GM18867 (cell line): Measurements from ENCODE around the gene FAM72D.
"Not testable (repeated sequence)": the region's sequence is repeated elsewhere in the genome, so short reads cannot be mapped to it uniquely, and the experiment has no call there.

Experiments
- ATAC-seq: cut with Tn5 transposase; IDR thresholded peaks from one replicate; pipeline ENCODE4 v1.9.1; 2021; ENCODE audit warnings: mild to moderate bottlenecking, moderate library complexity; ENCODE audit not compliant: unreplicated experiment

Gene FAM72D

DNA sequence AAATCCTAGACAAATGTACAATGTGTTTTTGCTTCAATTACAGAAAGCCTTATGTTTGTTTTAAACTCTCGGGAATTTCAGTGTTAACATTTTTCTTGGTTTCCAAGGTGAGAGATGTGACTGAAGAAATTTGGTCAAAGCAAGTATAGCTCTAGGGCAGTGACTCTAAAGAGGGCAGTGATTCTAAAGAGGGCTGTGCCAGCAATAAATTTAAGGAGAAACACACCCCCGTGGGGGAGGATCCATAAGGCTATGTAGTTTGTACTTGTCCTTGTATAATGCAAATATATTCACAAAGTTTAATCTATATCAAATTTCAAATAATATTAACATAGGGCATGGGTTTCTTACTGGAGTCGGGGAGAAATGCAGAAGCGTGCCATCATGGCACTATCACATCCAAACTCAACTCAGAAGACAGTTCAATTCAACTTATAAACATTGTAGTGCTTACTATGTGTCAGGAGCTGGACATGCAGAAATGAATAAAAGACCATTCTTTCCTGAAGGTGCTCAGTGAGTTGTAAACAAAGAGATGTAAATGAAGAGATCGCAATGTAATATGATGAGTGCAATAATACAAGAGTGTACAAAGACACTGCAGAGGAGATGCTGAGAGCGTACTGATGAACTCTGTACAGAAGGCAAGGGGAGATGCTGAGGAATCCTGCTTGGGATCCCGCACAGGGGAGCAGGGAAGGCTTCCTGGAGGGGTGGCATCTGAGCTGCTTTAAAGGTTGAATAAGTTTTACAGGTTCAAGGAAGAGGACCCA, 13.1 kb upstream of the FAM72D start:
- not testable (repeated sequence) for ATAC-seq

DNA sequence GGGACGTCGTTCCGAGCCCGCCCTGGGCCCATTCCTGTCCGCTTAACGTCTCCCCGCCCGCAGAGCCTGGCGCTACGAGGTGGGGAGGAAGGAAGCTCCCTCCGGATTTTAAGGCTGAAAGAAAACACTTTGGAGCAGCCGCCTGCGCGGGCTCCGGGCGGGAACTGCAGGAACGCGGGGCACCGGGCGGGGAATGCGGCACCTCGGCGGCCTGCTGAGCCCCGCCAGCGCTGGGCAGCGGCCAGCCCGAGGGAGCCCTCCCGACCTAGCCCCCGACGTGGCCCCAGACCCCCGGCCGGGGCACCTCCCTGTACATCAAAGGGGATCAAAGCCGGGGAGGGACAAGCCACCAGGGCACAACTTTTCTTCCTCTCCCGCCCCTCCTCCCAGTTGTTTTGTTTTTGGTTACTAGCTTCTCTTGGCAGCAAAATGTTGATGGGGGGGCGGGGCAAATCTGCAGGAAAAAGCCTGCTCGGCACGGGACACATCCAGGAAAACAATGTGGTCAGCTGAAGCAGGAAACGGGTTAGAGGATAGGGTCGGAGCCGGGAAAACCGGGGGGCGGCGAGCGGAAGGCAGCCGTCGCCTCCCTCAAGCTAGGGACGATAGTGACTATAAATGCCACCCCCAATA, 2.1 kb upstream of the FAM72D start:
- not testable (repeated sequence) for ATAC-seq

DNA sequence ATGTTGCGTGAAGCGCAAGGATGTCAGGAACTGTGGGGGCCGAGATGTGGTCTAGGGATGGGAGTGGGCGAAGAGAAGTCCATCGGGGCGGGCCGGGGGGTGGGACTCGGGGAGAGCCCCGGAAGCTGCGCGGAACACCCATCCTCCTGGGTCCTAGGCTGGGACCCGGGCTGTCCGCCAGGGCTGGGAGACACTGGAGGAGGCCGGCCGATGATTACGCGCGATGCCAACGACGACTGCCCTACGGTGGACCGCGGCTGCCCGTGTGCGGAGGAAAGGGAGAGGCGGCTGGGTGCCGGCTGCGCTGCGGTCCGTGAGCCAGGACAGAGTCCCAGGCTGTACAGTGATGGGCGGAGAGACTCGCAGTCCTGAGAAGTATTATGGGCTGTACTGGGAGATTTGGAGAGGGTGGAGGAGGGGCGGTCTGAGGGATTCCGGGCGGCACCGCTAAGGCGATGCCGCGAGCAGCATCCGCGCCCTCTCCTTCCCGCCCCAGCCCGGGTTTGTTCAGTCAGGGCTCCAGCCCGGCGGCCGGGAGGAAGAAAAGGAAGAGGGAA, 1.0 kb upstream of the FAM72D start:
- ATAC-seq = peak; percentile 7

DNA sequence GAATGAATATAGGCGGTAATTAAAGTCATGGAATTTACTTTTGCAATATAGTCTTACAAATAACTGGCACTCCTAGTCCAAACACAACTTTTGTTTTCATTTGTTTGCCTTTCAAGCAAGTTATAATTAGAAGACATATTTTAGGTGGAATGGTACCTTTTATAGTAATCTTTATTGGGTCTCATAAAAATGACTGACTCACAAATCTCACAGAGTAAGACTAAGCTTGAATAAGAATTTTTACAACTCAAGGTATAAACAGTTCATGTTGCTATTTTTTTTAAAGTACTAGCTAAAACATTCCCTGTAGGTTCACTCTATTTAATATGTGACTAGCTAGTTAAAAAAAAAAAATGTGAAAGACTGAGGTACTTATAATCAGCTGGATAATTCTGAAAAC, 6.0 kb downstream of the FAM72D start:
- not testable (repeated sequence) for ATAC-seq

DNA sequence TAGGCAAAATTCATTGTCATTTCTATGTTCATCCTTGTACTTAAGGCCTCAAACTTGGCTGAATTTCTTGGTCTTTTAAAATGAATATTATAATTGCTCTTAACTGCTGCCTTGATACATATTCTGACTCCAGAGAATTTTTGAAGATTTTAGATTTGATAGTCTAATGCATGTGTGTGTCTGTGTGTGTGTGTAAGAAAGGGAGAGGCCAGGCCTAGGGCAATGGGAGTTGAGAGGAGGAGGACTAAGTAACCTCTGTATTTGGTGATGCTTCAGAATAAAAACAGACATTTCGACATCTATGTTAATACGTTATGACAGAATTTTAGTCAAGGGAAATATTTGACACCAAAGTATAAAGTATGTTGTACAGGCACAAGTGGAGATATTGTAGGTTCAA, 7.5 kb downstream of the FAM72D start:
- not testable (repeated sequence) for ATAC-seq

DNA sequence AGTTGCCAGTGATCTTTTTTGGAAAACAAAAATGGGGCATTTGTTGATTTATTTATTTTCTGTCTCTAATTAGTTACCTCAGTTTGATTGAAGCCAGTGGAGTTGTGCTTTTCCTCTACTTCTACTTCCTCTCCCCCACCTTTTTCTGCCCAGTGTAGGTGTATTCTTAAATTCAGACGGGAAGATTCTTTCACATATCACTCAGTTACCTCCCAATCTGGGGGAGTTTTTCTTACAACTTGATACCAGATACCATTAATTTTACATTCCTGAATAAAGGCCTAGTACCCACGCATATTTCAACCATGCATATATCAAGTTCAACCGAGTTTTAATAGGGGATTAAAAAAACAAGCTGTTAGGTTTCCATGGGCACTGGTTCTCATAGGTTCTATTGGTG, 15.9 kb downstream of the FAM72D start:
- not testable (repeated sequence) for ATAC-seq

DNA sequence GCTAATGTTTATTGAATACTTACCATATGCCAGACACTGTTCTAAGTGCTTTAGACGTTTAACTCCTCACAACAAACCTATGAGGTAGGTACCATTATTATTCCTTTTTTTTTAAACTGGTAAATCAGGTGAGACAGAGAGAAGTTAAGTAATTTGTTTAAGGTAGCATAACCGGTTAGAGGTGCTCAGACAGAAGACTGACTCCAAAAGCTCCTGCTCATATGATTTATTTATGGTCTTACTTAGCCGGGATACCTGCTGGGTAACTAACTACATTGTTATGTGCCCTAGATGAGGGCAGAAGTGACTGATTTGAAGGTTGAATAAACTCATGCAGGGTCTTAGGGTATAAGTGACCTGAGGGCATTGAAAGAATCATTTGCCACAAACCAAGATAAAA, 16.9 kb downstream of the FAM72D start:
- not testable (repeated sequence) for ATAC-seq

DNA sequence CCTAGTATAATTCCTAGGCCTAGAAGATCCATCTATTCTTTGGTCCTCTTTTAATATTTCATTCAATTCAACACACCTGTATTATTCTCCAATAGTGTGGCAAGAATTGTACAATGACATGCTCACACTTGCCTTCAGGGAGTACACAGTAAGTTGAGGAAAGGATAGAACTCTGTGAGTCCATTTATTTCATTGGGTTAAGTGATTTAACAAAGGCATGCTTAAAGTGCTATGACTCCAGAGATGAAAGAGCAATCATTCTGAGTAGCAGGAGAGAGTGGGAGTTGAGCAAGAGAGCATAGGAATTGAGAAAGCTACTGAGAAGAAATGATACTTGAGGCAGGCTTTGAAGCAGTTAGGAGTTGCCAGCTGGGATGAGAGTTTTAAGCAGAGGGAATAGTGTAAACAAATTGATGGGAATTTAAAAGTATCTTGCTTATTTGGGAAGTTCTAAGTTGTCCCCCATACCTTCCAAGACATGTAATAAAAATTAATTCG, 18.8 kb downstream of the FAM72D start:
- not testable (repeated sequence) for ATAC-seq

DNA sequence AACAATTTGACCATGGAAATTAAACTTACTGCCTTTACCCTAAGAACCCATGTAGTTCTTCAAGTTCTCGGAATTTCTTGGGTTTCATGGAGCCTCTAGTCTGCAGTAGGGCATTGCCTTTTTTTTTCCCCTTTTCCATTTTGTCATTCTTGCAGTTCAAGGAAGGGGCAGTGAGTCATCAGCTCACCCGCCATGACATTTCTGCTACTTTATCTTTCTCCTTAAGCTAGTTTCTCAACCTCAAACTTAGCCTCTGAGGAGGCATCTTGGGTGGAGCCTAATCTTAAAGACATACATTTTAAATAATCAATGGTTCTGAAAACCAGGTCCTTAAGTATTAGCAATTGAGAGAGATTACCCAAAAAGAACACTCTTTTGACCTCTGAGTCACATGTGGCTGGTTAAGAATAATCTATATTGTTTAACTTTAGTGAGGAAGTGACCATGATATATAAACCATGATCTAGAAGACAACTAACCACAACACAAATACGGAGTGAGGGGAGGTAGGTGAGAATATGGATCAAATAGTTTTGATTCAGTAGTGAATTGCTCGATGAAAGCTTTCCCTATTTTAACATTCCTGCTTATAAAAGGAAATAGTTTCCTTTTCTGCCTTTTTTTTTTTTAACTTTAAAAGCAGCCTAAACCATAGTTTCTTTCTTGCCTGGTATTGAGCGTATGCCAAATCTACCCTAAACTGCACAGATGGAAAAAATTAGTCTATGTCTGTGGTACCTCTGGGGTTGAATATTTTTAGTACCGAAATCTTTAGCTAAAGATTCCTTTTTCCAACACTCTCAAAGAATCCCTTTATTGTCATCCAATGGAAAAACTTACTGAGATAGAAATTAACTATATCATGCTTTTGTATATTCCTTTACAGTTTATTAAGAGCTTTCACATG, 20.1 kb downstream of the FAM72D start:
- ATAC-seq = not testable (repeated sequence)

DNA sequence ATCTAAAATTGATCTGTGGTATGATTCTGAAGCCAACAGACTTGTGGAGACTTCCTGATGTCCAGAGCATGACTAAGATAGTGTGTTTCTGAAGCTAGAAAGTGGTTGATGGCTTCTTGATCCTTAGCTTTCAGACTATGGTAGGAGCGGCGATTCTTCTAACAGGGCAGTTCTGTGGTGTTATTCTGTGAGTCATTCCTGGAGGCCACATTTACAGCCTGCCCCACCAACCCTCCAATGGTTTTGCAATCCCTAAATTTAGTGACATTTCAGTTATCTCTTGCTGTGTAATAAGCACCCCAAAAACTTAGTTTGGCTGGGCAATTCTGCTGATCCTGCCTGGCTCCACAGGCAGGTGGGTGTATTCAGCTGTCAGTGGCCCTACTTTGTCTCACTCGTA, 24.1 kb downstream of the FAM72D start:
- not testable (repeated sequence) for ATAC-seq

DNA sequence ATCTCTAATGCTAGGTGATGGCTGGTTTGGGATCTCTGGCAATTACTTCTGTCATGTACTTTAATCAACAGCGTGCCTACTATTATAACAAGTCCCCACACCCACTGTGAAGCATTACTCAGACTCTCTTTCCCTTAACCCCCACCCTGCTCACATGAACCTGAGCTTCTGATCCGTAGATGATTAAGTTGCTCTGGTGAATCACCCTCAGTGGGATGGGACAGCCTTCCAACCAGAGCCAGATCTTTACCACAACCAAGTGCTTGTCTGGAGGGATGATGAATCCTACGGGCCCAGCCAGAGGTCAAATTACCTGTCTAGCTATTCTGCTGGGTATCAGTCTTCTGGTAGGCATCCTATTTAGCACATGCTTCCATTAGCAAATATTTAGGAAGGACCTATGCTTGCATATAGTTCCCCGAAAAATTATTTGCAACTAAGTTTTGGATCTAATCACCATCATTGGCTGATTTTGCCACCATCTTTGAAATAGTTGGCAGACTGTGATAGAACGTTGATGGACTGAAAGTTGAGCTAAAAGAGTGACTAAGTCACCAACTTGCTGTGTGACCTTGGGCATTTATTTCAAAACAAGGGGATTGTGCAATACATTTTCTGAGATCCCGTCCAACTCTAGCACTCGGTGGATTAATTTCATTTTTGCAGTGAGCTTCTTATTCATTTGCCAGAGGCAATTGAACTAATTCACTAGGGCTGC, 26.7 kb downstream of the FAM72D start:
- ATAC-seq = not testable (repeated sequence)

DNA sequence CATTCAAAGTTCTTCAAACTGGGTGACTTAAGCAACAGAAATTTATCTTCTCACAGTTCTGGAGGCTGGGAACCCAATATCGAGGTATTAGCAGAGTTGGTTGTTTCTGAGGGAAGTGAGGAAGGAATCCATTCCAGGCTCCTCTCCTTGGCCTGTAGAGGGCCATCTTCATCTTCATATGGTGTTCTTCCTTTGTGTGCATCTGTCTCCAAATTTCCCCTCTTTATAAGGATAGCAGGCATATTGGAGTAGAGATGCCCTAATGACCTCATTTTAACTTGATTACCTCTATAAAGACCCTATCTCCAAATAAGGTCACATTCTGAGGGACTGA, 27.3 kb downstream of the FAM72D start:
- ATAC-seq = not testable (repeated sequence)

DNA sequence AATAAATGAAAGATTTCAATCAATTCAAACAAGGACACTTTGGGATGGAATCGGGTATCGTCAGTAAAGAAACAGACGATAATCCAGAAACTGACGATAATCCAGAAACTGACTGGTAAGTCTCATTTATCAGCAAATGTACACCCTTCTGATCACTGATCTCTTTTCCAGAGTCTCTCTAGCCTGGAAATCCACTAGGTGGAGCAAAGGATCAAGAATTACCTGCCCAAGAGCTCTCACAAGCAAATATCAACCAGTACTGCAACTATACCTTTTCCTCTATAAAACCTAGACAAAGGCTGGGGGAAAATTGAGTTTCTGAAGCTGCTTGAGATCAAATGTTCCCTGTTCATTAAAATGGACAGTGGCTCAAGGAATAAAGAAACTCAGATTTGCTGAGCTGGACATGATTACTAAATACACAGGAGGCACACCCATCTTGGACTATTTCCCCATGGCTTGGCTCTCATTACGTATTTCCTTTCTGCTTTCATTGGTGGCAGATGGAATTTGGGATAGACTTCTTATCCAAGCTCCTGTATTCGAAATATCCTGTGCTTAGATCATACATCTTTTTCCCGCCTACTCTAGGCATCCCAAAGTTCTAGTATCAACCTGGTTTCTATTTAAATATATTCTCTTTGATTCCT, 28.3 kb downstream of the FAM72D start:
- ATAC-seq = not testable (repeated sequence)

DNA sequence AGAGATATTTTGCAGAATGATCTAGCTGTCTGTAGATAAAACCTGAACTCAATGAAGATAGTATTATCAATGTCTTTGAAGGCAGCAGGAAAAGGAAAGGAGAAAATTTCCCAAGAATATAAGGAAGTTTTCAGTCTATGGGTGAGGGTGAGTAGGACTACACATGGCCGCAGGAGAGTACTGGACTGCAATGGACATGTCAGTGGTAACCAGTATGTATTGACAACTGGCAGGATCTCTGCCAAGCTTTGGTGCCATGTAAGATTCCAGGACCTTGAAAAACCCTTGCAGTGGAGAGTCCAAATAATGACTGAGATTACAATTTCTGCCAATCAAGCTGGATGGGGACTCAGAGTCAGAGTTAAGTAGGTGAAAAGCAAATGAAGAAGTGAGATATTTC, 29.3 kb downstream of the FAM72D start:
- not testable (repeated sequence) for ATAC-seq

DNA sequence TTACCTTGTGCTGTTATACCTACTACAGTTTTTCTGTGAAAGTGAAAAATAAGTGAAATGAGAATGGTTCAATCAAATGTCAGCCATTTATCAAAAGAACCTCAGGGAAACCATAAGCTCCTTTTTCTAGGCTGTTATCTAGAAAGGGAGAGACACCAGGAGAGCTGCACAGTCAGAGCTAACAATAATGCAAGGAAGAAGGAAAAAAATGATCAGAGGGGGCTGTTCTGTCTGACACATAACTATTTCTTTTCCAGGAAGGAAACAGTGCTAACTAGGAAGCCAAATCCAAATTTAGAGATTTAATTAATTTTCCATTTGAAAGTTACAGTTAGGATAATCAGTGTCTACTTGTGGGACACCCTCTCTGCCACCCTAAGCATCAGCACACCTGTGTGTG, 31.4 kb downstream of the FAM72D start:
- not testable (repeated sequence) for ATAC-seq

DNA sequence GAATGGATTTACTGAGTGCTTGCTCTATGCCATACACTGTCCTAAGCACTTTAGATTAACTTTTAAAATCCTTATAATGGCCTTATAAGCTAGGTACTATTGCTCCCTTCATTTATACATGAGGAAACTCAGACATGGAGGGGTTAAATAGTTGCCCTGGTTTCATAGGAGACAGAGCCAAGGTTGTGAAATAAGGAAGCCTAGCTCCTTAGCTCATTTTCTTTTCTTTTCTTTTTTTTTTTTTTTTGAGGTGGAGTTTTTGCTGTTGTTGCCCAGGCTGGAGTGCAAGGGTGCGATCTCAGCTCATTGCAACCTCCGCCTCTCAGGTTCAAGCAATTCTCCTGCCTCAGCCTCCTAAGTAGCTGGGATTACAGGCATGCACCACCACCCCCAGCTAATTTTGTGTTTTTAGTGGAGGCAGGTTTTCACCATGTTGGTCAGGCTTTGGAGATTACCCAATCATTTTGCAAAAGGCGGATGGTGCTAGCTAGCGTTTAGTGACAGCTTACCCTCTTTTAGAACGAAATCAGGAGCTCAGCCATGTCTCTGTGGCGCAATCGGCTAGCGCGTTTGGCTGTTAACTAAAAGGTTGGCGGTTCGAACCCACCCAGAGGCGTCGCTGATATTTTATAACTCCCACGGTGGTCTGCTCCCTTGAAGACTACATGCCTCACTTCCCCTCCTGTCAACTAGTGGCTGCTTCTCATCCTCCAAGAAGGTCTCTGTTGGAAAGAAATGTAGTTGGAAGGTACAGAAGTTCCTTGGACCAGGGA, 33.1 kb downstream of the FAM72D start:
- not testable (repeated sequence) for ATAC-seq

DNA sequence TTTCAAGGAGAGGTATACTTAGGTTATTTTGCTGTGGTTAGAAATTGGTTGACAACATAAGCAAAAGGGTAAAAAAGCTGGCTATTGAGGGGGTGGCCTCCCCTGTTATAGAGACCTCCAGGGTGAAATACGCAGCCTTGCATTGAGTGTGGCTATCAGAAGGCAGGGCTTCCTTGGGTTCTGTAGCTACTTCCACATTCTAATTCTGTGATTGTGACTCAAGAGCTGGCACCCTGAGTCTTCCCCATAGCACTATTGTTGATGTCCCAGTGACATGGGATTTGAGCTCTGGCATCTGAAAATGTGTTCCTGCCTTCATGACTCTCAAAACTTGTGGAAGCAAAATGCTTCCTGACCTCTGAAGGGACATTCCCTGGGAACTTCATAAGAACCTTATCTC, 38.7 kb downstream of the FAM72D start:
- ATAC-seq = not testable (repeated sequence)

DNA sequence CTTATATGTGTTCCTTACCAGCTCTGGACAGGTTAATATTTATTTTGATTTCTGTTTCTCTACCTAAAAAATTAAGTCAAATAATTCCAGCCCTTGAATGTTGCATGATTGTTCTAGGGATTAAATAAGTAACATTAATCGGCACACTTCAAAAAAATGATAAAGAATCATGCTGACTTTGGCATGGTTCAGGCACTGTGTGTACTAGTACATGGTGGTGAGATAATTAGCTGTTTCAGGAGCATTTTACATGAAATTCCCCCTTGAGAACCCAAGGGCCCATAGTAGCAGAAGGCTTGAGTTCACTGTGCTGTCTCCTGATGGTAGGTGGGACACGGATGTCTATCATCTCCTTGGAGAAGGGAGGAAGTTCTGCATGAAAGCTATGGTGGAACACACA, 44.8 kb downstream of the FAM72D start:
- ATAC-seq = not testable (repeated sequence)
